OCI-LY7 (cell line): ENCODE results near the gene PIEZO2. TPM values are rescaled to one million over a fixed set of nuclear protein-coding genes. Genes with fewer than 3 reads are reported as not detected.

Experiments
- BruUV-seq: library from RNA; stranded (reverse); fragments of 400-500 nt; replicated peaks from 2 replicates; lab custom pipeline; 2021; lab: Mats Ljungman, UMichigan
- CTCF ChIA-PET: fragments of 300-600 bp; sonication (Branson Sonifier 250); formaldehyde crosslinking; loops from one replicate; lab custom pipeline; 2022; ENCODE audit warnings: antibody characterized with exemption; ENCODE audit not compliant: unreplicated experiment; lab: Charles Lee
- POLR2A ChIA-PET: fragments of 300-600 bp; sonication (Branson Sonifier 250); formaldehyde crosslinking; loops from one replicate; lab custom pipeline; 2022; ENCODE audit warnings: antibody characterized with exemption; lab: Charles Lee
- DNase-seq: peaks from one replicate; pipeline ENCODE4 v3.0.0-alpha.2; 2015; ENCODE audit warnings: low spot score
- H2AFZ ChIP-seq: fragments of 200-600 bp; sonication (generic), shearing (Covaris generic); 2 replicates; pipeline ENCODE4 v1.6.1; 2014; ENCODE audit warnings: mild to moderate bottlenecking, antibody characterized with exemption, low read length, moderate library complexity
- H3K27ac ChIP-seq: fragments of 200-600 bp; sonication (generic); 2 replicates; pipeline ENCODE4 v1.5.1; 2014; ENCODE audit warnings: mixed run types, low read depth, mild to moderate bottlenecking, moderate library complexity, low read length, inconsistent platforms; ENCODE audit not compliant: poor library complexity, severe bottlenecking
- H3K36me3 ChIP-seq: fragments of 200-600 bp; sonication (generic); 2 replicates; pipeline ENCODE4 v1.6.1; 2014; ENCODE audit warnings: mild to moderate bottlenecking, antibody characterized with exemption, low read length, moderate library complexity, mixed read lengths; ENCODE audit not compliant: insufficient read depth
- H3K4me1 ChIP-seq: fragments of 200-600 bp; sonication (generic); 2 replicates; pipeline ENCODE4 v1.5.1; 2014; ENCODE audit warnings: mild to moderate bottlenecking, low read length; ENCODE audit not compliant: insufficient read depth, poor library complexity, severe bottlenecking
- H3K4me2 ChIP-seq: fragments of 200-600 bp; sonication (generic); 2 replicates; pipeline ENCODE4 v1.6.1; 2014; ENCODE audit warnings: mild to moderate bottlenecking, low read length
- H3K4me3 ChIP-seq: fragments of 200-600 bp; sonication (generic); 2 replicates; pipeline ENCODE4 v1.5.1; 2014; ENCODE audit warnings: mild to moderate bottlenecking, low read depth, low read length; ENCODE audit not compliant: poor library complexity, severe bottlenecking
- H3K79me2 ChIP-seq: fragments of 200-600 bp; sonication (generic); 2 replicates; pipeline ENCODE4 v1.6.1; 2016; ENCODE audit warnings: low read depth, mild to moderate bottlenecking, low read length, moderate library complexity, mixed read lengths; ENCODE audit not compliant: insufficient read depth
- H3K9me2 ChIP-seq: fragments of 200-600 bp; sonication (generic); 2 replicates; pipeline ENCODE4 v1.6.1; 2016; ENCODE audit warnings: mild to moderate bottlenecking, low read length, mixed read lengths; ENCODE audit not compliant: insufficient read depth
- H3K9me3 ChIP-seq: fragments of 200-600 bp; sonication (generic); 2 replicates; pipeline ENCODE4 v1.6.1; 2014; ENCODE audit warnings: mild to moderate bottlenecking, mixed run types, low read length, mixed read lengths
- H4K20me1 ChIP-seq: fragments of 200-600 bp; sonication (generic); 2 replicates; pipeline ENCODE4 v1.6.1; 2014; ENCODE audit warnings: mild to moderate bottlenecking, antibody characterized with exemption, low read length, moderate library complexity, mixed read lengths; ENCODE audit not compliant: insufficient read depth
- CTCF ChIP-seq: fragments of 200-600 bp; sonication (generic); conservative IDR thresholded peaks from 2 replicates; pipeline ENCODE4 v1.5.1; 2014; ENCODE audit warnings: mild to moderate bottlenecking, antibody characterized with exemption, low read length, moderate library complexity, mixed read lengths
- EZH2phosphoT487 ChIP-seq: fragments of 200-600 bp; sonication (generic); IDR thresholded peaks from 2 replicates; pipeline ENCODE4 v1.6.1; 2018; ENCODE audit warnings: low read depth, borderline replicate concordance, mild to moderate bottlenecking, mixed run types, antibody characterized with exemption, low read length, moderate library complexity, mixed read lengths
- intact Hi-C: fragments of 100-400 bp; cut with micrococcal nuclease; formaldehyde crosslinking; loops from one replicate; pipeline ENCODE4 v1.10.0; 2022; ENCODE audit not compliant: unreplicated experiment
- total RNA-seq, 2 experiments: library from RNA; depleted of rRNA in 1 of 2; stranded (reverse); fragments of >200 nt in 1 of 2; shearing (Covaris generic) in 1 of 2; gene quantifications; 2 replicates each; pipeline ENCODE4 v1.2.3, GENCODE V29; 2014 to 2022

PIEZO2 gene
- total RNA-seq, 2 experiments from 2014 or later = 0.95 to 3.3 TPM

- no peak overlapping the region for H3K4me3 ChIP-seq
- no peak overlapping the region for H3K4me2 ChIP-seq
- H2AFZ ChIP-seq = no peak overlapping the region
- DNase-seq = no peak
- no peaks in the 10 kb centered on the region for H3K4me1 ChIP-seq
- intact Hi-C loops = no loop called here
- H3K27ac ChIP-seq = no peak overlapping the region
- POLR2A ChIA-PET = interaction anchor here (1.0 kb wide), 1 partner anchor 1679 kb away, joined by 4 read pairs; no protein-coding TSS in a partner anchor
- H4K20me1 ChIP-seq = no peaks in the 10 kb centered on the region
- H3K36me3 ChIP-seq = no peaks in the 10 kb centered on the region
- CTCF ChIA-PET = no interaction called here
- BruUV-seq = no TSS peak
- no peaks in the 10 kb centered on the region for H3K9me3 ChIP-seq
- no peaks in the 10 kb centered on the region for H3K9me2 ChIP-seq
- H3K79me2 ChIP-seq = no peaks in the 10 kb centered on the region
- no peak for TF ChIP-seq EZH2phosphoT487
- no peak for TF ChIP-seq CTCF
Observed at GRCh38 chr18:10745219-10745618, 404.1 kb downstream of the PIEZO2 start.

GRCh38 chr18:10743766-10744165 is 405.6 kb downstream of the PIEZO2 start:
- intact Hi-C loops = no loop called here
- H3K9me2 ChIP-seq = no peaks in the 10 kb centered on the region
- H3K4me2 ChIP-seq = no peak overlapping the region
- H3K4me3 ChIP-seq = no peak overlapping the region
- no TSS peak for BruUV-seq
- no peaks in the 10 kb centered on the region for H3K4me1 ChIP-seq
- H2AFZ ChIP-seq = no peak overlapping the region
- no peaks in the 10 kb centered on the region for H3K79me2 ChIP-seq
- TF ChIP-seq EZH2phosphoT487 = no peak
- TF ChIP-seq CTCF = no peak
- H3K9me3 ChIP-seq = no peaks in the 10 kb centered on the region
- H4K20me1 ChIP-seq = no peaks in the 10 kb centered on the region
- ChIA-PET CTCF (no interaction called here), POLR2A (no interaction called here)
- DNase-seq = no peak
- H3K27ac ChIP-seq = no peak overlapping the region
- H3K36me3 ChIP-seq = no peaks in the 10 kb centered on the region

GRCh38 chr18:10739152-10739551 is 410.2 kb downstream of the PIEZO2 start:
- no peak overlapping the region for H3K27ac ChIP-seq
- no peaks in the 10 kb centered on the region for H4K20me1 ChIP-seq
- no peak overlapping the region for H3K4me2 ChIP-seq
- no peaks in the 10 kb centered on the region for H3K4me1 ChIP-seq
- no peaks in the 10 kb centered on the region for H3K9me2 ChIP-seq
- no TSS peak for BruUV-seq
- H2AFZ ChIP-seq = no peak overlapping the region
- H3K36me3 ChIP-seq = no peaks in the 10 kb centered on the region
- POLR2A ChIA-PET = interaction anchor here (0.9 kb wide), 1 partner anchor 17 kb away, joined by 3 read pairs; no protein-coding TSS in a partner anchor
- DNase-seq = no peak
- CTCF ChIA-PET = no interaction called here
- intact Hi-C loops = no loop called here
- no peaks in the 10 kb centered on the region for H3K9me3 ChIP-seq
- H3K4me3 ChIP-seq = no peak overlapping the region
- no peak for TF ChIP-seq CTCF
- TF ChIP-seq EZH2phosphoT487 = no peak
- H3K79me2 ChIP-seq = no peaks in the 10 kb centered on the region
